ENCODE data around the gene OR6J1.

OR6J1 gene

DNA sequence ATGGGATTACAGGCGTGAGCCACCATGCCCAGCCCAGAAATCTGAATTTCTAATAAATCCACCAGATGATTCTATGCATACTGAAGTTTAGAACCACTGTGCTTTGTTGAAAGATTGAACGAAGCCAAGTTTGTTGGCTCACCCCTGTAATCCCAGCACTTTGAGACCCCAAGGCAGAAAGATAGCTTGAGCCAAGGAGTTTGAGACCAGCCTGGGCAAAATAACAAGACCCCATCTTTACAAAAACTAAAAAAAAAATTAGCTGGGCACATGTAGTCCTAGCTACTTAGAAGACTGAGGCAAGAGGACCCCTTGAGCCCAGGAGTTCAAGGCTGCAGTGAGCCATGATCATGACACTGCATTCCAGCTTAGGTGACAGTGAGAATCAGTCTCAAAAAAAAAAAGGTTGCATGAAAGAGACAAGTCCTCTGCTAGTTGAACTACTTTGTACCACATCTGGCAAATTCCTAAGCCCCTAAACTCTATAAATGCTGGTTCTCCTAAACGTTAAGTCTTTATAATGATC is 47.7 kb downstream of the OR6J1 start:
- TF ChIP-seq EZH2phosphoT487 (IDR thresholded peaks at IDR 0.05; ENCODE audit: low read length) (no peak), EZH2 (optimal IDR thresholded peaks at IDR 0.05; ENCODE audit: low read depth, low read length) (no peak)
- TF ChIP-seq, protein P1, sequence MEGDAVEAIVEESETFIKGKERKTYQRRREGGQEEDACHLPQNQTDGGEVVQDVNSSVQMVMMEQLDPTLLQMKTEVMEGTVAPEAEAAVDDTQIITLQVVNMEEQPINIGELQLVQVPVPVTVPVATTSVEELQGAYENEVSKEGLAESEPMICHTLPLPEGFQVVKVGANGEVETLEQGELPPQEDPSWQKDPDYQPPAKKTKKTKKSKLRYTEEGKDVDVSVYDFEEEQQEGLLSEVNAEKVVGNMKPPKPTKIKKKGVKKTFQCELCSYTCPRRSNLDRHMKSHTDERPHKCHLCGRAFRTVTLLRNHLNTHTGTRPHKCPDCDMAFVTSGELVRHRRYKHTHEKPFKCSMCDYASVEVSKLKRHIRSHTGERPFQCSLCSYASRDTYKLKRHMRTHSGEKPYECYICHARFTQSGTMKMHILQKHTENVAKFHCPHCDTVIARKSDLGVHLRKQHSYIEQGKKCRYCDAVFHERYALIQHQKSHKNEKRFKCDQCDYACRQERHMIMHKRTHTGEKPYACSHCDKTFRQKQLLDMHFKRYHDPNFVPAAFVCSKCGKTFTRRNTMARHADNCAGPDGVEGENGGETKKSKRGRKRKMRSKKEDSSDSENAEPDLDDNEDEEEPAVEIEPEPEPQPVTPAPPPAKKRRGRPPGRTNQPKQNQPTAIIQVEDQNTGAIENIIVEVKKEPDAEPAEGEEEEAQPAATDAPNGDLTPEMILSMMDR (IDR thresholded peaks at IDR 0.05; ENCODE audit: low read length): no peak
- H3K4me2 ChIP-seq (ENCODE audit: low read depth, low read length): no peak overlapping the region

DNA sequence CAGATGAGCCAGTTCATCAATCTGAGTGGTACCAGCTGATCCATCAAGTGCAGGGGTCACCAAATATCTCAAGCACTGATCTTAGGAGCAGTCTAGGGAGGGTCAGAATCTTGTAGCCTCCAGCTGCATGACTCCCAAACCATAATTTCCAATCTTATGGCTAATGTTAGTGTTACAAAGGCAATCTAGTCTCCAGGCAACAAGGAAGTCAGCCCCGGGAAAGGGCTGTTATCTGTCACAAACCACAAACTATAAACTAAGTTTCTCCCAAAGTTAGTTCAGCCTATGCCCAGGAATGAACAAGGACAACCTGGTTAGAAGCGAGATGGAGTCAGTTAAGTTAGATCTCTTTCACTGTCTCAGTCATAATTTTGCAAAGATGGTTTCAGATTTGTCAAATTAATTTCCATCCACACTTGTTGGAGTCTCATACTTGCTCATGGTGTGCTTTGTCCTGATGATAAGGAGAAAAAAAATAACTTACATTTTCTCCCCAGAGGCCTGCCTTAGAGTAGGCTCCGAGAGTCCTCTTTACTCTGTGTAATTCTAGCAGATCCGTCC is 49.9 kb downstream of the OR6J1 start:
- Histone ChIP-seq H3K9me3 (replicated peaks; ENCODE audit: insufficient read depth, low read length) (no peaks in the 10 kb centered on the region), H3K4me1 (ENCODE audit: low read length) (peaks cover 15% of the 10 kb centered on the region), H3K36me3 (replicated peaks; ENCODE audit: insufficient read depth, low read length) (no peaks in the 10 kb centered on the region), H3K79me2 (ENCODE audit: low read length) (peaks cover 12% of the 10 kb centered on the region), H3F3A (ENCODE audit: insufficient read depth, low read length) (peaks cover 14% of the 10 kb centered on the region), H2AFZ (ENCODE audit: low read length) (no peak overlapping the region), H3K27ac (ENCODE audit: low read length) (no peak overlapping the region), H3K4me3 (ENCODE audit: low read length) (no peak overlapping the region), H4K20me1 (ENCODE audit: insufficient read depth, low read length) (no peaks in the 10 kb centered on the region), H3K27me3 (replicated peaks; ENCODE audit: insufficient read depth, low read length) (no peaks in the 10 kb centered on the region), H3K9me2 (replicated peaks; ENCODE audit: insufficient read depth, low read length) (no peaks in the 10 kb centered on the region), H3K4me2 (ENCODE audit: low read depth, low read length) (no peak overlapping the region), H3K9ac (ENCODE audit: low read length) (no peak overlapping the region)
- no peak for DNase-seq
- TF ChIP-seq EZH2 (optimal IDR thresholded peaks at IDR 0.05; ENCODE audit: low read depth, low read length) (no peak), EZH2phosphoT487 (IDR thresholded peaks at IDR 0.05; ENCODE audit: low read length) (no peak)
- TF ChIP-seq, protein P1 (IDR thresholded peaks at IDR 0.05; ENCODE audit: low read length): no peak

More for the DNA sequence above, 47.7 kb downstream of the OR6J1 start:
- H3F3A ChIP-seq (ENCODE audit: insufficient read depth, low read length): peaks cover 22% of the 10 kb centered on the region
- H3K36me3 ChIP-seq (replicated peaks; ENCODE audit: insufficient read depth, low read length): no peaks in the 10 kb centered on the region
- no peaks in the 10 kb centered on the region for H3K9me3 ChIP-seq (replicated peaks; ENCODE audit: insufficient read depth, low read length)
- H3K9me2 ChIP-seq (replicated peaks; ENCODE audit: insufficient read depth, low read length): no peaks in the 10 kb centered on the region
- no peak overlapping the region for H3K27ac ChIP-seq (ENCODE audit: low read length)
- H2AFZ ChIP-seq (ENCODE audit: low read length): no peak overlapping the region
- no peaks in the 10 kb centered on the region for H4K20me1 ChIP-seq (ENCODE audit: insufficient read depth, low read length)
- no peak for DNase-seq
- H3K9ac ChIP-seq (ENCODE audit: low read length): no peak overlapping the region
- H3K4me1 ChIP-seq (ENCODE audit: low read length): peaks cover 27% of the 10 kb centered on the region
- no peaks in the 10 kb centered on the region for H3K27me3 ChIP-seq (replicated peaks; ENCODE audit: insufficient read depth, low read length)
- peaks cover 34% of the 10 kb centered on the region for H3K79me2 ChIP-seq (ENCODE audit: low read length)
- H3K4me3 ChIP-seq (ENCODE audit: low read length): no peak overlapping the region

DNA sequence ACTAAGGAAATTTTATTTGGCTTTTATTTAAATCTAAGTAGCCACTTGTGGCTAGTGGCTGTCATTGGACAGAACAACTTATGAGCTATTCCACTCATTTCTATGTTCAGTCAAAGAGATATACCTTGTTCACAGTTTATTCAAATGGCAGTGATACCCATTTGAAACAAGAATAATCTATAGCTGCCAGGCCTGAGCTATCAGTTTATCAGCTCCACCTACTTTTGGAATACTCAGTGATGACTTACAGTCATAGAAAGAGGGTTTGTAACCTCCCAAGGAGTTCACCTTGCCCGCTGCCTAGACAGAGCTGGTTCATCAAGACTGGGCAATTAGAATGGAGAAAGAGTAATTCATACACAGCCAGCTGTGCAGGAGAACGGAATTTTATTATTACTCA is 50.6 kb downstream of the OR6J1 start:
- H3K9me3 ChIP-seq (replicated peaks; ENCODE audit: insufficient read depth, low read length): no peaks in the 10 kb centered on the region
- no peak overlapping the region for H3K27ac ChIP-seq (ENCODE audit: low read length)
- H3K9me2 ChIP-seq (replicated peaks; ENCODE audit: insufficient read depth, low read length): no peaks in the 10 kb centered on the region
- DNase-seq: no peak
- H2AFZ ChIP-seq (ENCODE audit: low read length): no peak overlapping the region
- no peaks in the 10 kb centered on the region for H3K36me3 ChIP-seq (replicated peaks; ENCODE audit: insufficient read depth, low read length)
- no peaks in the 10 kb centered on the region for H3K27me3 ChIP-seq (replicated peaks; ENCODE audit: insufficient read depth, low read length)
- no peak overlapping the region for H3K4me3 ChIP-seq (ENCODE audit: low read length)
- H3K9ac ChIP-seq (ENCODE audit: low read length): no peak overlapping the region
- peaks cover 15% of the 10 kb centered on the region for H3K4me1 ChIP-seq (ENCODE audit: low read length)
- peaks cover 9% of the 10 kb centered on the region for H3F3A ChIP-seq (ENCODE audit: insufficient read depth, low read length)
- H3K4me2 ChIP-seq (ENCODE audit: low read depth, low read length): no peak overlapping the region
- peaks cover 8% of the 10 kb centered on the region for H3K79me2 ChIP-seq (ENCODE audit: low read length)
- TF ChIP-seq EZH2 (optimal IDR thresholded peaks at IDR 0.05; ENCODE audit: low read depth, low read length) (no peak), EZH2phosphoT487 (IDR thresholded peaks at IDR 0.05; ENCODE audit: low read length) (no peak)
- TF ChIP-seq, protein P1 (IDR thresholded peaks at IDR 0.05; ENCODE audit: low read length): no peak
- H4K20me1 ChIP-seq (ENCODE audit: insufficient read depth, low read length): no peaks in the 10 kb centered on the region

Data from MM.1S (cell line).